ENCODE measurements around the gene LRBA.

DNA sequence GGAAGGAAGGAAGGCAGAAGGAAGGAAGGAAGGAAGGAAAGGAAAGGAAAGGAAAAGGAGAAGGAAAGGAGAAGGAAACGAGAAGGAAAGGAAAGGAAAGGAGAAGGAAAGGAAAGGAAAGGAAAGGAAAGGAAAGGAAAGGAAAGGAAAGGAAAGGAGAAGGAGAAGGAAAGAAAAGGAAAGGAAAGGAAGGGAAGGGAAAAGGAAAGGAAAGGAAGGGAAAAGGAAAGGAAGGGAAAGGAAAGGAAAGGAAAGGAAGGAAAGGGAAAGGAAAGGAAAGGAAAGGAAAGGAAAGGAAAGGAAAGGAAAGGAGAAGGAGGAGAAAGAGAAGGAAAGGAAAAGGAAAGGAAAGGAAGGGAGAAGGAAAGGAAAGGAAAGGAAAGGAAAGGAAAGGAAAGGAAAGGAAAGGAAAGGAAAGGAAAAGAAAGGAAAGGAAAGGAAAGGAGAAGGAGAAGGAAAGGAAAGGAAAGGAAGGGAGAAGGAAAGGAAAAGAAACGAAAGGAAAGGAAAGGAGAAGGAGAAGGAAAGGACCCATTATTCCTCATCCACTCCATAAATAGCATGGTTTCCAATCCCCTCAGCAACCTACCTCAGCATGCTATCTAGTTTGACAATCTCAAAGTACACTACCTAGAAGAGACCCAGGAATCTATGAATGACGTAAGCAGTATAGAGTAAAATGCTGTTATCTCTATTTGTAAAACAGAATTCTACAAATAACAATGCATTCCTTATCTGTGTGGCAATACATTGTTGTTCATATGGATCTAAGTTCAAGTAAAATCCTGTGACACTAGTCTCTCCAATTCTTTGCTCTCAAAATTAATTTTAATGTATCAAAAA is 209.7 kb downstream of the LRBA start:
- TF ChIP-seq, protein P1, sequence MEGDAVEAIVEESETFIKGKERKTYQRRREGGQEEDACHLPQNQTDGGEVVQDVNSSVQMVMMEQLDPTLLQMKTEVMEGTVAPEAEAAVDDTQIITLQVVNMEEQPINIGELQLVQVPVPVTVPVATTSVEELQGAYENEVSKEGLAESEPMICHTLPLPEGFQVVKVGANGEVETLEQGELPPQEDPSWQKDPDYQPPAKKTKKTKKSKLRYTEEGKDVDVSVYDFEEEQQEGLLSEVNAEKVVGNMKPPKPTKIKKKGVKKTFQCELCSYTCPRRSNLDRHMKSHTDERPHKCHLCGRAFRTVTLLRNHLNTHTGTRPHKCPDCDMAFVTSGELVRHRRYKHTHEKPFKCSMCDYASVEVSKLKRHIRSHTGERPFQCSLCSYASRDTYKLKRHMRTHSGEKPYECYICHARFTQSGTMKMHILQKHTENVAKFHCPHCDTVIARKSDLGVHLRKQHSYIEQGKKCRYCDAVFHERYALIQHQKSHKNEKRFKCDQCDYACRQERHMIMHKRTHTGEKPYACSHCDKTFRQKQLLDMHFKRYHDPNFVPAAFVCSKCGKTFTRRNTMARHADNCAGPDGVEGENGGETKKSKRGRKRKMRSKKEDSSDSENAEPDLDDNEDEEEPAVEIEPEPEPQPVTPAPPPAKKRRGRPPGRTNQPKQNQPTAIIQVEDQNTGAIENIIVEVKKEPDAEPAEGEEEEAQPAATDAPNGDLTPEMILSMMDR (conservative IDR thresholded peaks at IDR 0.05 in 1 of 2, IDR thresholded peaks at IDR 0.05 in 1 of 2; ENCODE audit: low read depth in 1 of 2, low read length in 2 of 2): no peak
- no peak for TF ChIP-seq EZH2 (IDR thresholded peaks at IDR 0.05; ENCODE audit: low read length, missing control alignments)

All from fibroblast of lung (primary cell).